CD4-positive, alpha-beta T cell treated with Interferon gamma for 1 hour (primary cell): ENCODE measurements around the gene AGAP9.
"Not testable (repeated sequence)": the region's sequence is repeated elsewhere in the genome, so short reads cannot be mapped to it uniquely, and the experiment has no call there.

Experiments used
- DNase-seq: peaks from one replicate; pipeline ENCODE4 v3.0.0-alpha.2; 2020

The AGAP9 gene

GRCh38 chr10:47456794-47457527, 66.5 kb downstream of the AGAP9 start:
- DNase-seq = no peak

- DNase-seq = no peak
Measured at GRCh38 chr10:47456079-47456785, 67.2 kb downstream of the AGAP9 start.

- DNase-seq = not testable (repeated sequence)
Measured at GRCh38 chr10:47455350-47456078, 67.9 kb downstream of the AGAP9 start.

- no peak for DNase-seq
Measured at GRCh38 chr10:47454780-47455058, 68.7 kb downstream of the AGAP9 start.

GRCh38 chr10:47454008-47454779, 69.2 kb downstream of the AGAP9 start:
- no peak for DNase-seq

- no peak for DNase-seq
Measured at GRCh38 chr10:47453141-47454007, 70.1 kb downstream of the AGAP9 start.

GRCh38 chr10:47452495-47453140, 70.8 kb downstream of the AGAP9 start:
- no peak for DNase-seq

- no peak for DNase-seq
Measured at GRCh38 chr10:47451998-47452494, 71.4 kb downstream of the AGAP9 start.
